ENCODE results near the gene PPFIA1.

The PPFIA1 gene

DNA sequence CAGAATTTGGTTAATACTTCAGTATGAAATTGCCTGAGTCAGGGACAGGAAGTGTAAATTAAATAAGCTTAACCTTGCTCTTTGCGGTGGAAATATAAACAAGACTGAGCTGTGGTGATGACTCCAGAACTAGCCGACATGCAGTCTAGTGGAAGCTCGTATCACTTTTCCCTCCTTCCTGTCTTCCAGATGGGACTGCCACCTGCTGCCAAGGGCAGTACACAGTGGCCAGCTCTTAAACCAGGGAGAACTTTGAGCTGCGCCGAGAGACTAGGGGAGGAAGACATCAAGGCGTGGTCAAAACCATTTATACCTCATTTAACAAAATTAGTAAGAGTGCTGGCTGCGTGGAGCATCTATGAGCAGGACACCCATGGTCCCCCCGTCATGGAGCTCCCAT lies 96.6 kb downstream of the PPFIA1 start:
- TF ChIP-seq, protein P1, sequence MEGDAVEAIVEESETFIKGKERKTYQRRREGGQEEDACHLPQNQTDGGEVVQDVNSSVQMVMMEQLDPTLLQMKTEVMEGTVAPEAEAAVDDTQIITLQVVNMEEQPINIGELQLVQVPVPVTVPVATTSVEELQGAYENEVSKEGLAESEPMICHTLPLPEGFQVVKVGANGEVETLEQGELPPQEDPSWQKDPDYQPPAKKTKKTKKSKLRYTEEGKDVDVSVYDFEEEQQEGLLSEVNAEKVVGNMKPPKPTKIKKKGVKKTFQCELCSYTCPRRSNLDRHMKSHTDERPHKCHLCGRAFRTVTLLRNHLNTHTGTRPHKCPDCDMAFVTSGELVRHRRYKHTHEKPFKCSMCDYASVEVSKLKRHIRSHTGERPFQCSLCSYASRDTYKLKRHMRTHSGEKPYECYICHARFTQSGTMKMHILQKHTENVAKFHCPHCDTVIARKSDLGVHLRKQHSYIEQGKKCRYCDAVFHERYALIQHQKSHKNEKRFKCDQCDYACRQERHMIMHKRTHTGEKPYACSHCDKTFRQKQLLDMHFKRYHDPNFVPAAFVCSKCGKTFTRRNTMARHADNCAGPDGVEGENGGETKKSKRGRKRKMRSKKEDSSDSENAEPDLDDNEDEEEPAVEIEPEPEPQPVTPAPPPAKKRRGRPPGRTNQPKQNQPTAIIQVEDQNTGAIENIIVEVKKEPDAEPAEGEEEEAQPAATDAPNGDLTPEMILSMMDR (IDR thresholded peaks at IDR 0.05; ENCODE audit: low read depth, low read length): no peak
- DNase-seq (ENCODE audit: extremely low read depth, low read depth): no peak

DNA sequence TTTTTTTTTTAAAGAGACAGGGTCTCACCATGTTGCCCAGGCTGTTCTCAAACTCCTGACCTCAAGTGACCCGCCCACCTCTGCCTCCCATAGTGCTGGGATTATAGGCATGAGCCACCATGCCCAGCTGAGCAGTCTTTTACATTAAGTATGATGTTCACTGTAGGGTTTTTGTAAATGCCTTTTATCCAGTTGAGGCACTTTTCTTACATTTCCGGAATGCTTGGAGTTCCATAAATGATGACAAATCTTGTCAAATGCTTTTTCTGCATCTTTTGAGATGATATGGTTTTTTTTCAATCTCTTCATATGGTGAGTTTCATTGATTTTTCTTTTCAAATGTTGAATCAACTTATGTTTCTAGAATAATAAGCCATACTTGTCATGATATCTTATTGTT lies 98.5 kb downstream of the PPFIA1 start:
- TF ChIP-seq, protein P1 (IDR thresholded peaks at IDR 0.05; ENCODE audit: low read depth, low read length): no peak
- no peak for DNase-seq (ENCODE audit: extremely low read depth, low read depth)

DNA sequence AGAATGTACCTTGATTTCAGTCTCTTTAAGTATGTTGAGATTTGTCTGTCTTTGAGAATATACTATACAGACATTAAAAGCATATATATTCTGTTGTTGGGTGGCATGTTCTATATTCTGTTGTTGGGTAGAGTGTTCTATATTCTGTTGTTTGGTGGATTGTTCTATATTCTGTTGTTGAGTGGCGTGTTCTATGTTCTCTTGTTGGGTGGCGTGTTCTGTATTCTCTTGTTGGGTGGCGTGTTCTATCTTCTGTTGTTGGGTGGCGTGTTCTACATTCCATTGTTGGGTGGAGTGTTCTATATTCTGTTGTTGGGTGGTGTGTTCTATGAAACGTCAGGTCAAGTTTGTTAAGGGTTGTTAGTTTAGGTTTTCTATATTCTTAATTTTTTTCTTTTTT lies 100.8 kb downstream of the PPFIA1 start:
- no peak for DNase-seq (ENCODE audit: extremely low read depth, low read depth)
- TF ChIP-seq, protein P1 (IDR thresholded peaks at IDR 0.05; ENCODE audit: low read depth, low read length): no peak

DNA sequence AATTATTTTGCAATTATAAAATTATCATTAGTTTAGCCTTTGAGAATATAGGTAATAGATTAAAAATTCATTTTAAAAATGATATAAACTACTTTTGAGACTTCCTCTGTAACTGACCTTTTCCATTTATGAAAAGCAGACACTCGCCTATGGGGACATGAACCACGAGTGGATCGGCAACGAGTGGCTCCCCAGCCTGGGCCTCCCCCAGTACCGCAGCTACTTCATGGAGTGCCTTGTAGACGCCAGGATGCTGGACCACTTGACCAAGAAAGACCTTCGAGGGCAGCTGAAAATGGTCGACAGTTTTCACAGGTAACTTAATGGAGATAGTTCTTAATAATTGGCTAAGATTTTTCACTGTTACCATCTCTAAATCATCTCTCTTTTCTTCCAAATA lies 101.6 kb downstream of the PPFIA1 start:
- no peak for DNase-seq (ENCODE audit: extremely low read depth, low read depth)
- TF ChIP-seq, protein P1 (IDR thresholded peaks at IDR 0.05; ENCODE audit: low read depth, low read length): no peak

DNA sequence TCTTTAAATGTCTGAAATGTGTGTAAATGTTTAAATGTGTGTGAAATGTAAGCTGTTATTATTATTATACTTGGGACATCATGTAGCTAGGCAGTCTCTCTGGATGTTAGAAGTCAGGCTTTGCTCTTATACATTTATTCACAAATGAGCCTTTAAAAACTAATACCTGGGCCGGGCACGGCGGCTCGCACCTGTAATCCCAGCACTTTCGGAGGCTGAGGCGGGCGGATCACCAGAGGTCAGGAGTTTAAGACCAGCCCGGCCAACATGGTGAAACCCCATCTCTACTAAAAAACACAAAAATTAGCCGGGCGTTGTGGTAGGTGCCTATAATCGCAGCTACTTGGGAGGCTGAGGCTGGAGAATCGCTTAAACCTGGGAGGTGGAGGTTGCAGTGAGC lies 106.1 kb downstream of the PPFIA1 start:
- no peak for DNase-seq (ENCODE audit: extremely low read depth, low read depth)
- TF ChIP-seq, protein P1 (IDR thresholded peaks at IDR 0.05; ENCODE audit: low read depth, low read length): no peak

DNA sequence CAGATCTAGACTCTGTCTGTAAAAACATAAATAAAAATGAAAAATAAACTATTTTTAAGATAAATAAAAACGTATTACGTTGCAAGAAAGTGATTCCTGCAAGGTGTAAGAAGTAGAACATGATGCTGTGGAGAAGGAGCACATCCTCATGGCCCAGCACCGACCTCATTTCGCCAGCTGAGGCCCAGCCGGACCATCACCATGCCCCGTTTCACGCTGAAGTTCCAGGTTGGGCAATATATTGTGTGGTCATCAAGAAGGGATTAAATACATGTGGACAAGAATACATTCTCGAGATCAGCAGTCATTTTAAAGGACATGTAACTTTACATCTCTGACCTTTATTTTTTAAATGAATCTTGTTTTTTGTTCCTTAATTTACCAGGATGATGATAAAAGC lies 107.2 kb downstream of the PPFIA1 start:
- no peak for DNase-seq (ENCODE audit: extremely low read depth, low read depth)
- TF ChIP-seq, protein P1 (IDR thresholded peaks at IDR 0.05; ENCODE audit: low read depth, low read length): no peak

- TF ChIP-seq, protein P1 (IDR thresholded peaks at IDR 0.05; ENCODE audit: low read depth, low read length): no peak; the same call in 1 of the 2 replicates
- no peak for DNase-seq (ENCODE audit: extremely low read depth, low read depth)
Measured at GRCh38 chr11:70378506-70379134, 108.1 kb downstream of the PPFIA1 start.
